ENCODE measurements around the gene ZNF583.

The ZNF583 gene

DNA sequence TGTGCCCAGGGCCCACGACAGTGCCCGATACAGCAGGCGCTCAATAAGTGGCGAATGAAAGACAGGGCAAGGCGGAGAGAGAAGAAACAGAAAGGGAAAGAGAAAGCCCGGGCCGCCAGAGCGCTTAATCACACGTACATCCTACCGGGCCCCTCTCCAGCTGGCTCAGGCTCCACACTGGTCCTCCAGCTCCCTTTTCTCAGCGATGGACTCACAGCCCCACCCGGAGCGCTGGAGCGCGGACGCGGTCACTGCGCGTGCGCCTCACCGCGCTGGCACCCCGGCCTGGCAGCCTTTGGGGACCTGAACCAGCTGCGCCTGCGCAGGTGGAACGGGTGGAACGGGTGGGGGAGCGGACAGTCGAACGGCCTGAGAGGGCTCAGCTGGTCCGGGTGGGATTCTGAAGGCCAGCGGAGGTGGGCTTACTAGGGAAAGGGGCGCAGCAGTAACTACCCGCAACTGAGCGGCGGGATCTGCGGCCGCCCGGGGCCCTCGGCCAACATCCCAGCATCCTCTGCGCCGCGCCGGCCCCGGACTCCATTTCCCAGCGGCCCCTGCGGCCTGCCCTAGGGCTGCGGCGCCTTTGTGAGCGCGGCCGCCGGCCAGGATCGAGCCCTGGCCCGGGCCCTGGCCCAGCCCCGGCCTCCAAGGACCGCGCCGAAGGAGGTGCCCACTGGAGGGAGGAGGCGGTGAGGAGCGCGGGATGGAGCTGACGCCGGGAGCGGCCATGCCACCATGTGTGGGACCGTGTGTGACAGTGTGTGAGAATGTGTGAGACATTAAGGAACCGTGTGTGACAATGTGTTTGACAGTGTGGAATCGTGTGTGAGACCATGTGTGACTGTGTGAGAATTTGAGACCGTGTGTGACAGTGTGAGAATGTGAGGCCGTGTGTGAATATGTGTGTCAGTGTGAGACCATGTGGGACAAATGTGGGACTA lies at the start of gene ZNF583:
Gene ZNF583, plus strand, starts transcription at position 569 of the 941 bp plus-strand sequence. CDS start 2,783 bp downstream, outside the sequence.
- DNase-seq (ENCODE audit: low read depth) = peak; percentile 84

DNA sequence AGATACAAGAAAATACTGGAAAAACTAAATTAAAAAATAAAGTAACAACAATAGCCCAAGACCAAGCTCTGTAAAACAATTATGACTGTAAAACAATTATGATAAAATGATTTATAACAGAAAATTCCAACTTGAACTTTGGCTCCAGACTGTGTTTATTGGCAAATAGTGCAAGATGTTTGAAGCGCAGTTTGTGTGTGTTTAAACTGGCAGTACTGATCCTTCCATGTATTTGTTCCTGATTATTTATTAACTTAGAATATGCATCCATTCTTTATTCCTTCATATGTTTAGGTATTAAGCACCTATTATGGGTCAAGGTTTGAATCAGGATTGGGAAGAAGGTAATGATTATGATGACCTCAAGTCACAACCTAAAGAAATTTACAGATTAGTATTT lies 48.6 kb upstream of the ZNF583 start:
- no peak for DNase-seq (ENCODE audit: low read depth)

DNA sequence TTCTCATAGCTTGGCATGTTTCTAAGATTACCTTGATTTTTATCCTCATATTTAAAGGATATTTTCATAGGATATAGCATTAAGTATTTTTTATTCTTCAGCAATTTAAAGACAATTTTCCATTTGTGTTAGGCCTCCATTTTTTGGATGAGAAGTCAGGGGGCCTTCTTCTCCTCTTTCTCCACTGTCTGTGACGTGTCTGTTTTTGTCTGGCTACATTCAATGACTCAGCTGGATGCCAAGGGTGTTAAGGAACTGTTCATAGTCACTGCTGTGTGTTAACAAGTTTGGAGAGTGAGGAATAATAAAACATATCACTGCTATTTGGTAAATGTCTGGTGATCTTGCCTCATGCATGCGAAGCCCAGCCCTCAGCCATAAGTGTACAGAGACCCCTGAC lies 47.2 kb upstream of the ZNF583 start:
- DNase-seq (ENCODE audit: low read depth) = no peak

DNA sequence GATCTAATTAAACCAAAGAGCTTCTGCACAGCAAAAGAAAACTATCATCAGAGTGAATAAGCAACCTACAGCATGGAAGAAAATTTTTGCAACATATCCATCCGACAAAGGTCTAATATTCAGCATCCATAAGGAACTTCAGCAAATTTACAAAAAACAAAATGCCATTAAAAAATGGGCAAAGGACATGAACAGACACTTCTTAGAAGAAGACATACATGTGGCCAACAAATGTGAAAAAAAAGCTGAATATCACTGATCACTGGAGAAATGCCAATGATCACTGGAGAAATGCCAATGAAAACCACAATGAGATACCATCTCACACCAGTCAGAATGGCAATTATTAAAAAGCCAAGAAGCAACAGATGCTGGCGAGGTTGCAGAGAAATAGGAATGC lies 43.3 kb upstream of the ZNF583 start:
- DNase-seq (ENCODE audit: low read depth) = no peak

DNA sequence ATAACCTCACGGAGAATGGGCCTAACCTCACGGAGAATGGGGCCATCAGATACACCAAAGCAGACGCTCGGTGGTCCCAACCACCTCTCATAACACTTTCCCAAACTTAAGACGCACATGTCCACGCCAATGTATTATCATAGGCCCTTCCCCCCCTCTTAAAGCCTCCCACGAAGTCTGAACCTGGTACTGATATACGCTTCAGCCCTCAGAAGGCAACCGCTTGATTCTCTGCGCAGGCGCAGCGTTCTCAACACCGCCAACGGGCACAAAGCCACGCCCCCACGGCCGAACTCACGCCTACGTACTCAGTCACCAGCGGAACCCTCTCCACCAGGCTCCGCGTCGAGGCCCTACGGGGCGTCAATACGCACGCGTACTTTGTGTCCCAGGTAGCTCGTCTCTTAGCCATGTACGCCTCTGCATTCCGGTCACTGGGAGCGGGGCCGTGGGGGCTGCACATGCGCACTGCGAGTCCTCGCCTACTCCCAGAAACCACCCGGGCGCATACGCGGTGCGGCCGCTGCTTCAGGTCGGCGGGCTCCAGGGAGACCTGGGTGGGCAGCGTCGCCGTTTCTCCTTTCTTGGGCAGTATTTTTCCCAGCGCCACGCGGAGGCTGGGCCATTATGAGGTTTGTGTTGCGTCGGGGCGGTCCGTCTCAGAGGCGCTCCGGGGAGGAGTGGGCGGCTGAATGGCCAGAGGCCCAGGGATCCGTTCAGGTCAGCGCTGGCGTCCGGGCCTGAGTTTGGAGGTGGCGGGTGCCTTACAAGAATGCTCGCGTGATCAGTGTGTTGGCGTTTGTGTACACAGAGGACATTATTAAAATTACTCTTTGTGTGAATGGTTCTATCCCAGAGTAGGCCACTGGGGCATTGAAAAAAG lies 36.1 kb upstream of the ZNF583 start:
- peak; percentile 49 for DNase-seq (ENCODE audit: low read depth)

DNA sequence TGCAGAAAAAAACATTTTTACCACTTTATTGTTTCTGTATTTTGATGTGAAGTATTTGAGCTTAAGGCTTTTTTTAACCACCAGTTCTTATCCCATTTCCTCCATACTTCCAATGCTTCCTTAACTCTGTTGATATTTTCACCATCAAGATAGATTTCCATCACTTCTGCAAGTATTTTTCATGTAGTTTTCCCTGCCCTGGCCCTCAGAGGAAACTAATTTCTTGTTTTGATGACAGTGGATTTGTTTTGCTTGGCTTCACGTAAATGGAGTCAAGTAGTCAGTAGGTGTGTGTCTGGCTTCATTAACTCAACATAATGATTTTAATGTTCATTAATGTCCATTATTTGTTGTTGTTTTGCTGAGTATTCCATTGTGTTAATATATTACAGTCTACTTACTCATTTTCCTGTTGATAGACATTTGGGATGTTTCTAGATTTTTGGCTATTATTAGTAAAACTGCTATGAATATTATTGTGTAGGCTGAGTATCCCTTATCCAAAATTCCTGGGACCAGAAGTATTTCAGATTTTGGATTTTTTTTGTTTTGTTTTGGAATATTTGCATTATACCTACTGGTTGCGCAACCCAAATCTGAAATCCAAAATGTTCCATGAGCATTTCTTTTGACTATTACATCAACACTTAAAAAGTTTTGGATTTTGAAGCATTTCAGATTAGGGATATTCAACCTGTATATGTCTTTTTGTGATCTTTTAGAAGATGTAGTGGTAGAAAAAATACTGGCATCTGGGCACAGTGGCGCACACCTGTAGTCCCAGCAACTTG lies 34.1 kb upstream of the ZNF583 start:
- no peak for DNase-seq (ENCODE audit: low read depth)

DNA sequence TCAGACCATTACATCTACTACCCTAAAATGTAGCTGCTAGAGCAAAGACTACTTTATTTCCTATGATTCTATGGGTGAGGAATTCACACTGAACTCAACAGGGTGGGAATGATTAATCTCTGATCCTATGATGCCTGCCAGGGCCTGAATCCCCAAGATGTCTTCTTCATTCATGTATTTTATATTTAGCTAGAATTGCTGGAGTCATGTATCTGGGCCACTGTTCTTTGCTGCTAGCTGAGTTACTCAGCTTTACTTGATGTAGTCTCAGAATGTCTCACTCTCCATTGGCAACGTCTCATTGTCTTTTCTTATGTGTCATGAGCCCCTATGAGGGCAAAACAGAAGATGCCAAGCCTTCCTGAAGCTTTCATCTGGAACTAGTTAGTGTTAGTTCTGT lies 31.9 kb upstream of the ZNF583 start:
- DNase-seq (ENCODE audit: low read depth) = no peak

DNA sequence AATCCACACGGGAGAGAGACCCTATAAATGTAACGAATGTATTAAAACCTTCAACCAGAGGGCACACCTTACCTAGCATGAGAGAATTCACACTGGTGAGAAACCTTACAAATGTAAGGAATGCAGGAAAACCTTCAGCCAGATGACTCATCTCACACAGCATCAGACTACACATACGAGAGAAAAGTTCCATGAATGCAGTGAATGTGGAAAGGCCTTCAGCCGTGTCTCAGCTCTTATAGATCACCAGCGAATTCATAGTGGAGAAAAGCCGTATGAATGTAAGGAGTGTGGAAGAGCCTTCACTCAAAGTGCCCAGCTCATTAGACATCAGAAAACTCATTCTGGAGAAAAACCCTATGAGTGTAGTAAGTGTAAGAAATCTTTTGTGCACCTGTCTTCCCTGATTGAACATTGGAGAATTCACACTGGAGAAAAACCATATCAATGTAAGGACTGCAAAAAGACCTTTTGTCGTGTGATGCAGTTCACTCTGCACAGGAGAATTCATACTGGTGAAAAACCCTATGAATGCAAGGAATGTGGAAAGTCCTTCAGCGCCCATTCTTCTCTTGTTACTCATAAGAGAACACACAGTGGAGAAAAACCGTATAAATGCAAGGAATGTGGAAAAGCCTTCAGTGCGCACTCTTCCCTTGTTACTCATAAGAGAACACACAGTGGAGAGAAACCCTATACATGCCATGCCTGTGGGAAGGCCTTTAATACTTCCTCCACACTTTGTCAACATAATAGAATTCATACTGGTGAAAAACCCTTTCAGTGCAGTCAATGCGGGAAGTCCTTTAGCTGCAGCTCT lies 26.8 kb upstream of the ZNF583 start:
- no peak for DNase-seq (ENCODE audit: low read depth)

DNA sequence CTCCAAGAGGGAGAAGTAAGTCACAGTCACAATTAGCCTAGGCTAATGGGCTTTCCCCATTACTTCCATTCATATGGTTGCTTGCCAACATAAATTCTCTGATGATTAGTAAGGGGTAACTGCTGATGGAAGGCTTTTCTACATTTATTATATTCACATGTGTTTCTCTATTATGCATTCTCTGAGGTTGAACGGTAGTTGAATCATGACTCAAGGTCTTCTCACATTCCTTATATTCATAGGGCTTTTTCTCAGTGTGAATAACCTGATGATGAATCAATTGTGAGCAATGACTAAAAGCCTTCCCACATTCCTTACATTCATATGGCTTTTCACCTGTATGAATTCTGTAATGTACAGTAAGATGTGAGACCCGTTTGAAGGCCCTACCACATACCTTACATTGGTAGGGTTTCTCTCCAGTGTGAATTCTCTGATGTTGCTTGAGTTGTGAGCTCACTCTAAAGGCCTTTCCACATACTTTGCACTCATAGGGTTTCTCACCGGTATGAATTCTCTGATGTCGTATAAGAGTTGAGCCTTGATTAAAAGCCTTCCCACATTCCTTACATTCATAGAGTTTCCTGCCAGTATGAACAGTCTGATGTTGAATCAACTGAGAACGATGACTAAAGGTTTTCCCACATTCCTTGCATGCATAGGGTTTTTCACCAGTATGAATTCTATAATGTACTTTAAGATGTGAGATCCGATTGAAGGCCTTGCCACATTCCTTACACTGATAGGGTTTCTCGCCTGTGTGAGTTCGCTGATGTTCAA lies 20.1 kb upstream of the ZNF583 start:
- no peak for DNase-seq (ENCODE audit: low read depth)

DNA sequence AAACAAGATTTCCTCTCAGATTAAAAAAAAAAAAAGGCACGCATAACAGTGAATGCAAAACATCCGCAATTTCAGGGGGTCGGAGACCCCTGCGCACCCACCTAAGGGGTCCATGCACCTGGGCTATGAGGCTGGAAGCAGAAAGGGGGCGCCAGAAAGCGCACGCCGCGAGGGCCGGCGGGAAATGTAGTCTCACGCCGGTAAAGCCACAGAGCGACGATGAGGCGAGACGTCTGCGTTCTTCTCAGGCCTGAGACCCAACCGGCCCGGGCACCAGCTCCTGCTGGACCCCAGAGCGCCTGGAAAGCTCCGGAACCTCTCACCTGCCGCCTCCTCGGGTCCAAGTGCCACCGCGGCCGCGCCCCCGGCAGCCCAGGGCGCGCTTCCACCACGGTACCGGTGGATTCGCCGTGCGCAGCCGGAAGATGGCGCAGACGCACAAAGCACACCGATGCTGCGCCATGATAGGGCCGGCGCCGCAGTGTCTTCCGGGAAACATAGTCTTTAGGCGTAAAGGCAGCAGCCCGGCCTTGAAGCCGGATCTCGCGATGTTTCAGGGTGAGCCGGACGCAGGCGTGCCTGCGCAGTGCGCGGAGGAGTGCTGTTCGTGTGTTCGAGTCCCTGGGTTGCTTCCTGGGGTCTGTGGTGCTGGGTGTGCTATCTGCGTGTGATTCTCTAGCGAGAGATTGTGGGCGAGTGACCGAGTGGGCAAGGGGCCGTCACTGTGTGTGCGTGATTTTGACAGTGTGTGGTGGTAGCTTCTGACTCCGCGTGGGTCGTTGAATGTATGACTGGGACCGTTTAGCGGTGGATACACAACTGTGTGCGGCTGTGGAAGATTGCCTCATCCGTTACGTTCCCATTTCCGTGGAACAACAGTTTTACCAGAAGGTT lies 10.8 kb upstream of the ZNF583 start, which contains the start of gene ZNF582:
Gene ZNF582, minus strand, starts transcription at position 416 of the 894 bp plus-strand sequence. CDS start 1,782 bp downstream, outside the sequence.
- peak; percentile 81 for DNase-seq (ENCODE audit: low read depth)

DNA sequence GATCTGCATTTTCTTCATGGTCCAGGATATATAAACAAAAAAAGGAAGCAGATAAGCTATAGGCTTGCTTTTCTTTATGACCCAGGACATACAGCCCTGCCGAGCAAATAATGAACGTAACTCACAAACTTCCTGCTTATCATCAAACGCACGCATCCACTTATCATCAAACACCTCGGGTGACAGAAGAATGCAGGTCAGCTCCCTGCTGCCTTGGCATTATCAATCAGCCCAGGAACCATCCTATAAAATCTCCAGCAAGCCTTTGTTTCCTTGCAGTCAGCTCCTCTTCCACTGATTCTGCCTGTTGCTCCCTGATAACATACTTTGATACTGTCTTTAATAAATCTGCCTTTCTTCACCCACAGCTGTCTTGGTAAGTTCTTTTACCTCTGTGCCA lies 5.3 kb upstream of the ZNF583 start:
- no peak for DNase-seq (ENCODE audit: low read depth)

DNA sequence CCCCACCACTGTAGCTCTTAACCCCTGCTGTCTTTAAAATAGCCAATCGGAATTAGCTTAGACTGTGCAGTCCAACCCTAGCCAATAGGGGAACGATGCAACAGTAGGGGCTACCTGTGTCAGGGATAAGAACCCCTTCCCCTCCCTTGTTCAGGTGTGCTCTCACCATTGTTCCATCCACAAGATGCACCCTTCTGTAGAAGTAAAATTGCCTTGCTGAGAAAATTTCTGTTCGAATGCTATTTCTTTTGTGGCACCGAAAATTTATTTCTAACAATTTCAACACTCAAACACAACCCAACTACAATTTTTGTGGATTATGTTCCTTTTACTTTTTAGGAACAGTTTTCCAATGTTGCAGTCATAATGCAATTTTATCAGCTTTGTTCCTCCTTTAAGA lies 3.6 kb upstream of the ZNF583 start:
- no peak for DNase-seq (ENCODE audit: low read depth)

DNA sequence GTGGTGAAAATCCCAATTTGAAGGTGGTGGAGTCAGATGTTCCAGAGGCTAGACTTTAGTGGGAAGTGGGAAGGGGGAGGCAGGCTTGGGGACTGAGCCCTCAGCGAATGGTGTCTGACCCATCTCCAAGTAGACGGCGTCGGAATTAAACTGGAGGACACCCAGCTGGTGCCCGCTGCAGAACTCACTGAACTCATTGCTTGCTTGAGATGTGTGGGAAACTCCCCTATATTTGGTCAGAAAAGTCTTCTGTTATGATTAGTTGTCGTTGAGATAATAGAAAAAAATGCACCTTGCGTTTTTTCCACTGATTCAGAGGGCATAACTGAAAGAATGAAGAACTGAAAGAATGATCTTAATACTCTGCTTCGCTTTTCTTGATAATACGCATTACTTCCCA lies 871 bp upstream of the ZNF583 start:
- DNase-seq (ENCODE audit: low read depth) = no peak

DNA sequence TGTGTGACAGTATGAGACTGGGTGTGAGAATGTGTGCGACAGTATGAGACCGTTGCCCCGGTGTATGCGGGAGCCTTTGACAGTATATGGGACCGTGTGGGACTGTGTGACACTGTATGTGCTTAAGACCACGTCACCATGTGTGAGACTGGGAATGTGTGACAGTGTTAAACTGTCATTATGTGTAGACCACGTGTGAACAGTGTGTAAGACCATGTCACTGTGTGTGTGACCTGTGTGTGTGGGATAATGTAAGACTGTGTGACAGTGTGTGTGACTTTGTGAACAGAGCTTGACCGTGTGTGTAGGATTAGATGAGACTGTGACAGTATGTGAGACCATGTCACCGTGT lies 549 bp downstream of the ZNF583 start:
- DNase-seq (ENCODE audit: low read depth) = no peak

DNA sequence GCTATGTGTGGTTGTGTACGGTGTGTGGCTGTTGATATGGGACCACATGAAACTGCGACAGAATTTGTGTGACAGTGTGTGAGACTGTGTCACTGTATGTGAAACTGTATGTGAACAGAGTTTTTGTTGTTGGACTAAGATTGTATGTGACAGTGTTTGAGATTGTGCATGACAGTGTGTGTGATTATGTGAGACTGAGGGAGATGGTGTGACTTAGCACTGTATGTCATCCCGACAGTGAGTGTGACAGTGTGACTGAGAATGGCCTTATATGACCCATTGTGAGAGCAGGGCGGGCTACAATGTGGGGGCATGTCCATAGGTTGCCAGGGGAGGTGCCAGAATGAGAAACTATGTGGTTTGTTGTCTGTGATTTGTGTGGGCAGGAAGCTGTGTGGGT lies 930 bp downstream of the ZNF583 start:
- DNase-seq (ENCODE audit: low read depth) = no peak

DNA sequence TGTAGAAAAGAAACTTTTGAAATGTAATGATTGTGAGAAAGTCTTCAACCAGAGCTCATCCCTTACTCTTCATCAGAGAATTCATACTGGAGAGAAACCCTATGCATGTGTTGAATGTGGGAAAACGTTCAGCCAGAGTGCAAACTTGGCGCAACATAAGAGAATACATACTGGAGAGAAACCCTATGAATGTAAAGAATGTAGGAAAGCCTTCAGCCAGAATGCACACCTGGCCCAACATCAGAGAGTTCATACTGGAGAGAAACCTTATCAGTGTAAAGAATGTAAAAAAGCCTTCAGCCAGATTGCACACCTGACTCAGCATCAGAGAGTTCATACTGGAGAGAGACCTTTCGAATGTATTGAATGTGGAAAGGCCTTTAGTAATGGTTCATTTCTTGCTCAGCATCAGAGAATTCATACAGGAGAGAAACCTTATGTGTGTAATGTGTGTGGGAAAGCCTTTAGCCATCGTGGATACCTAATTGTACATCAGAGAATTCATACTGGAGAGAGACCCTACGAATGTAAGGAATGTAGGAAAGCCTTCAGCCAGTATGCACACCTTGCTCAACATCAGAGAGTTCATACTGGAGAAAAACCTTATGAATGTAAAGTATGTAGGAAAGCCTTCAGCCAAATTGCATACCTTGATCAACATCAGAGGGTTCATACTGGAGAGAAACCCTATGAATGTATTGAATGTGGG lies 19.3 kb downstream of the ZNF583 start:
- DNase-seq (ENCODE audit: low read depth) = no peak

DNA sequence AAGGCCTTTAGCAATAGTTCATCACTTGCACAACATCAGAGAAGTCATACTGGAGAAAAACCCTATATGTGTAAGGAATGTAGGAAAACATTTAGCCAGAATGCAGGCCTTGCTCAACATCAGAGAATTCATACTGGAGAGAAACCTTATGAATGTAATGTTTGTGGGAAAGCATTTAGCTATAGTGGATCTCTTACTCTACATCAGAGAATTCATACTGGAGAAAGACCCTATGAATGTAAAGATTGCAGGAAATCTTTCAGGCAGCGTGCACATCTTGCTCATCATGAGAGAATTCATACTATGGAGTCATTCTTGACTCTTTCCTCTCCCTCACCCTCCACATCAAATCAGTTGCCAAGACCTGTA lies 19.8 kb downstream of the ZNF583 start:
- DNase-seq (ENCODE audit: low read depth) = no peak

DNA sequence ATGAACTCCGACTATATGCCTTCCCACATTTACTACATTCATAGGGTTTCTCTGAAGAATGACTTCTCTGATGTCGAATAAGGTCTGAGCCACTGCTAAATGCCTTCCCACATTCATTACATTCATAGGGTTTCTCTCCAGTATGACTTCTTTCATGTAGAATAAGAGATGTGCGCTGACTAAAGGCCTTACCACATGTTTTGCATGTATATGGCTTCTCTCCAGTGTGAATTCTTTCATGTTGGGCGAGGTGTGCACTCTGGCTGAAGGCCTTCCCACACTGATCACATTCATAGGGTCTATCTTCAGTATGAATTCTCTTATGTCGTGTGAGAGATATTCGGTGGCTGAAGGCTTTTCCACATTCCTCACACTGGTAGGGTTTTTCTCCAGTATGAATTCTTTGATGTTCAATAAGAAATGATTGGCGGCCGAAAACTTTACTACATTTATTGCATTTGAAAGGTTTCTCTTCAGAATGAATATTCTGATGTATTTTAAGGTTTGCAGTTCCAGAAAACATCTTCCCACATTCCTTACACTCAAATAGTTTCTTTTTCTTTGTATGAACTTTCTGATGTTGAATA lies 37.2 kb downstream of the ZNF583 start:
- no peak for DNase-seq (ENCODE audit: low read depth)
